Astrocyte of the spinal cord (primary cell): Measurements from ENCODE around the gene FXR1.
A peak's percentile ranks its signal among the peaks of the same experiment; 100 is the strongest.

ENCODE experiments used
- DNase-seq: peaks from one replicate; pipeline ENCODE4 v3.0.0; 2011; ENCODE audit warnings: low read depth, low spot score
- H3K4me3 ChIP-seq: 2 replicates; pipeline ENCODE4 v1.5.1; 2011; ENCODE audit warnings: low read depth, mild to moderate bottlenecking, low read length, moderate library complexity
- in situ Hi-C: cut with HindIII; loops from 2 replicates; pipeline ENCODE4 v1.10.0; 2017; ENCODE audit warnings: low sequenced_read_pairs
- TF ChIP-seq, protein P1 (sequence below): IDR thresholded peaks from 2 replicates; pipeline ENCODE4 v1.5.1; 2012; ENCODE audit warnings: low read depth, mild to moderate bottlenecking, low read length, inconsistent platforms

Gene FXR1

DNA sequence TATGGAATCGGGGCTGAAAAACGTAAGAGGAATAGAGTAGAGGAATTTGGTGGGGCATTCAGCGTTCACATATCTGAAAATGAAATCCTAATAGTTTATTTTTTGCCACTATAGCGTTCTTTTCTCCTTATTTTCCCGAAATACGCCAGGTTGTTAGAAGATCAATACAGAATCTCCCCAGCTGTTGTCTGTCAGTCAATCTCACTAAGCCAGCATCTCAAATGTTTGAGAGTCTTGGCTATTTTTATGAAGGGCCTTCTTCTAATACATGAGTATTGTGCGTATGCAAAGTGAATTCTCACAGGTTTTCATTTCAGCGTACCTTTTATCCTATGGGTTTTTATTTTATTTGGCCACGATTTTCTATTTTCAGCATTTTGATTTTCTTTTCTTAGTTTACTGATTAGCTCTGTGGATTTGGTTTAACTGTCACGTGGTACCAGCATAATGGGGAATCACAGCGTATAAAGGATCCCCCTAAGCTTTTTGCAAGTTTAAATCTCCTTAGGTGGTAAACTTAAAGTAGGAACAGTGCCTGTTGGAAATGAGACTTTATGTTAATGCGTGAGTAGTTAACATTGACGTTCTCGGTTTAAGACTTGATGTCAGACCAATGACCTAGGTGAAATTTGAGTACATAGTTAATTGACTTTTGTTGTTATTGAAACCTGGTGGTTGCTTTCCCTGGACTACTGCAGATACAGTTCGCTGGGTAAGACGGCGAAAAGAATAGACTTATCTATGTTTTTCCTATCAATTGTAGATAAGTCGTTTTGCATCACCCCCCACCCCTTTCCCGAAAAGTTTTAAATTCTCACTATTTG lies 1.3 kb downstream of the FXR1 start:
- in situ Hi-C loops, result no loop called here
- peak overlapping the region; percentile 97 for H3K4me3 ChIP-seq

DNA sequence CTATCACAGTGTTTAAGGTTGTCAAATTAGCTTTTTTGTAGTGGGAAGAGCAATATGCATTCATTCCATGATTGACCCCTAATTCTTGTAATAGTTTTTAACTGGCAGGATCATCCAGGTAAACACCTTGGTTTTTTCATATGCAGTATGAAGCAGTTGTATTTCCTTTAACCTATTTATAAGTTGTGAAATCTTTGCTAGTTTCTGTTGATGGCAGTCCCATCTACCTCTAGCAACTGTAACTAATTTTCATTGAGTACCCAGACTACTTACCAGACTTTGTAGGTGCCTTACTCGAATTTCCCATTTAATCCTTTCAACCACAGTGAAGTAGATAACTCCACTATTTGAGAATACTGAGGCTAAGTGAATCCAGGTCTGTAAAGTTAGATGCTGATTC lies 6.1 kb downstream of the FXR1 start:
- TF ChIP-seq, protein P1, sequence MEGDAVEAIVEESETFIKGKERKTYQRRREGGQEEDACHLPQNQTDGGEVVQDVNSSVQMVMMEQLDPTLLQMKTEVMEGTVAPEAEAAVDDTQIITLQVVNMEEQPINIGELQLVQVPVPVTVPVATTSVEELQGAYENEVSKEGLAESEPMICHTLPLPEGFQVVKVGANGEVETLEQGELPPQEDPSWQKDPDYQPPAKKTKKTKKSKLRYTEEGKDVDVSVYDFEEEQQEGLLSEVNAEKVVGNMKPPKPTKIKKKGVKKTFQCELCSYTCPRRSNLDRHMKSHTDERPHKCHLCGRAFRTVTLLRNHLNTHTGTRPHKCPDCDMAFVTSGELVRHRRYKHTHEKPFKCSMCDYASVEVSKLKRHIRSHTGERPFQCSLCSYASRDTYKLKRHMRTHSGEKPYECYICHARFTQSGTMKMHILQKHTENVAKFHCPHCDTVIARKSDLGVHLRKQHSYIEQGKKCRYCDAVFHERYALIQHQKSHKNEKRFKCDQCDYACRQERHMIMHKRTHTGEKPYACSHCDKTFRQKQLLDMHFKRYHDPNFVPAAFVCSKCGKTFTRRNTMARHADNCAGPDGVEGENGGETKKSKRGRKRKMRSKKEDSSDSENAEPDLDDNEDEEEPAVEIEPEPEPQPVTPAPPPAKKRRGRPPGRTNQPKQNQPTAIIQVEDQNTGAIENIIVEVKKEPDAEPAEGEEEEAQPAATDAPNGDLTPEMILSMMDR, result no peak
- no peak overlapping the region for H3K4me3 ChIP-seq
- in situ Hi-C loops, result no loop called here
- DNase-seq, result no peak

More for the DNA sequence above, 1.3 kb downstream of the FXR1 start:
- TF ChIP-seq, protein P1, result no peak
- DNase-seq, result no peak

DNA sequence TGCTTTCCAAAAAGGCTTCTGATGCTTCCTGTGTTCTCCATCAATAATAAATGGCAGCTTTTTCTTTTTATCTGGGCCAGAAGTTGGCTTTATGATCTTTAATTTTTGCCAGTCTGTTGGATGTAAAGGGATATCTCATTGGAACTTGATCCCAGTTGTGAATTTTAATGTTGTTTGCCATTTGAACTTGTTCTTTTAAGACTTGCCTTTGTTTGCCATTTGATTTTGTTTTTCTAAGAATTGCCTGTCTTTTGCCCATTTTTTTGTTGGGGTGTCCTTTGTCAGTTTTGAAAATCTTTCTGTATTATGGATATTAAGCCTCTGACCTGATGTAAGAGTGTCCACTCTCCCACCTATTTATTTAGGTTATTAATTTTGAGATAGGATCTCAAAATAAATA lies 9.8 kb downstream of the FXR1 start:
- H3K4me3 ChIP-seq, result no peak overlapping the region
- in situ Hi-C loops, result no loop called here
- DNase-seq, result no peak
- TF ChIP-seq, protein P1, result no peak

DNA sequence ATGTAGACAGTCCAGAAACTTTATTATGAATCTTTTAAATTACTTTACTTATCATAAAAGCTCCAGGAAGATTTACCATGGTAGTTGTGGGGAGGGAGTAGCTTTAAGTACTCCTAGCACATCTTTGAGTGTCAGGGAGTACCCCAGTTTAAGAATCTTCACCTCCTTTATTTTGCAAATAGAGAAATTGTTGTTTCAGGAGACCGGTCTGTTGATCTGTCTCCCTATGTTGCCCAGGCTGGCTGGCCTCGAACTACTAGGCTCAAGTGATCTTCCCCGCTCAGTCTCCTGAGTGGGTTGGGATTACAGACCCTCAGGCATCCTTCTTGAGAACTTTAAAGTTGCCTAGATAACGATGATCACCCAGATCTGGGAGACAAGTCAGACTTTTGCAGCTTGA lies 11.1 kb downstream of the FXR1 start:
- TF ChIP-seq, protein P1, result no peak
- no peak for DNase-seq
- in situ Hi-C loops, result no loop called here
- no peak overlapping the region for H3K4me3 ChIP-seq

DNA sequence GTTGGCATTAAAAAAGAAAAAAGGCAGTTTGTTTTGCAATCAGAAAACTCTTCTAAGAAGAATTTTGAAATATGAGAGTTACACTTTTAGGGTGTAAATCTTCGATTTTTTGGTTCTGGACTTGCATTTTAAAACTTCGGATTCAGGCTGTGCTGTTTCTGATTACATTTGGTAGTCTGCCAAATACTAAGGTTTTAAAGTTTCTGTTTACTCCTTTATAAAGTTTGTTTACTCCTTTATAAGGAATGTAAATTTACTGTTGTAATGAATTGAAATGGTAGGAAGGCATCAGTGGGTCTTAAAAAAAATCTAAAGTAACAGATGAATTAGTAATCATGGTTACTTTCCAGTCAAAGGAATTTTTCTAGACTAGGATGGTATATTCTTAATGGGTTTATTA lies 14.1 kb downstream of the FXR1 start:
- no peak overlapping the region for H3K4me3 ChIP-seq
- TF ChIP-seq, protein P1, result no peak
- in situ Hi-C loops, result no loop called here
- DNase-seq, result no peak

DNA sequence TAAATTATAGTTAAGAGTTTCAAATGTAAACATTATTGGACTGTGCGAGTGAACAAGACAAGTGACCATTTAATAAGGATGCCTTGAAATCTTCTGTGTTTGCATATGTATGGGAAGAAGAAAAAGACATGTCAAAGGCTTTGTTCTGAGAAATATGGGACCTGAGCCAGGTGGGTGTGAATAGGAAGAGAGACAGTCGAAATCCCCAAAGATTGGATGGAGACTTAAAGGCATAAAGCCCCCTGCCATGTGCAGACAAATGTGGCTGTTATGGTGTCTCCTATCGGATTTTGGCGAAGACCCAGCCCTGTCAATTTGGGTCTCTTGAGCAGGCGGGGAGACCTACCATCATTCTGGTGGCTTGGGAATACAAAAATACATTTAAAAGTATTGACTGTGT lies 16.9 kb downstream of the FXR1 start:
- in situ Hi-C loops, result no loop called here
- TF ChIP-seq, protein P1, result no peak
- H3K4me3 ChIP-seq, result no peak overlapping the region
- no peak for DNase-seq
